SK-N-SH treated with all-trans-retinoic acid at 6 μM for 48 hours (cell line): ENCODE measurements around the gene KRTAP1-1.

Experiments used
- ATAC-seq: fragments of 200-7000 bp; cut with Tn5 transposase; 3 replicates; pipeline ENCODE4 v1.9.1; 2020; ENCODE audit warnings: mild to moderate bottlenecking, moderate library complexity
- ARNTL ChIP-seq: fragments of 450-650 bp; formaldehyde crosslinking; IDR thresholded peaks from 2 replicates; pipeline ENCODE4 v1.5.0; 2020; ENCODE audit warnings: low read depth, mild to moderate bottlenecking, moderate library complexity, borderline replicate concordance
- BACH2 ChIP-seq: fragments of 250-450 bp; sonication (Bioruptor Pico); IDR thresholded peaks from 2 replicates; pipeline ENCODE4 v1.9.0; 2021; ENCODE audit warnings: mild to moderate bottlenecking, borderline replicate concordance
- CSDC2 ChIP-seq: fragments of 250-450 bp; sonication (Bioruptor Pico); IDR thresholded peaks from 2 replicates; pipeline ENCODE4 v1.5.0; 2020; ENCODE audit warnings: mild to moderate bottlenecking, moderate library complexity
- ESRRG ChIP-seq: fragments of 250-450 bp; sonication (Bioruptor Pico); IDR thresholded peaks from 2 replicates; pipeline ENCODE4 v1.6.1; 2021; ENCODE audit warnings: mild to moderate bottlenecking
- GLIS3 ChIP-seq: fragments of 250-450 bp; sonication (Bioruptor Pico); IDR thresholded peaks from 2 replicates; pipeline ENCODE4 v1.5.0; 2020; ENCODE audit warnings: mild to moderate bottlenecking, moderate library complexity
- ISL1 ChIP-seq: fragments of 250-450 bp; sonication (Bioruptor Pico); IDR thresholded peaks from 2 replicates; pipeline ENCODE4 v2.1.2; 2022; ENCODE audit warnings: mild to moderate bottlenecking, moderate library complexity
- OSR1 ChIP-seq: fragments of 250-450 bp; sonication (Bioruptor Pico); IDR thresholded peaks from 2 replicates; pipeline ENCODE4 v1.8.0; 2022; ENCODE audit warnings: moderate library complexity, mild to moderate bottlenecking, inconsistent platforms
- PPARA ChIP-seq: fragments of 250-450 bp; sonication (Bioruptor Pico); IDR thresholded peaks from 2 replicates; pipeline ENCODE4 v1.5.0; 2020; ENCODE audit warnings: mild to moderate bottlenecking, borderline replicate concordance
- RARB ChIP-seq: fragments of 250-450 bp; sonication (Bioruptor Pico); IDR thresholded peaks from 2 replicates; pipeline ENCODE4 v1.8.0; 2021; ENCODE audit warnings: mild to moderate bottlenecking, moderate library complexity
- SNAI2 ChIP-seq: fragments of 250-450 bp; sonication (Bioruptor Pico); IDR thresholded peaks from 2 replicates; pipeline ENCODE4 v1.5.0; 2020; ENCODE audit warnings: mild to moderate bottlenecking, moderate library complexity
- TCF4 ChIP-seq: fragments of 250-450 bp; sonication (Bioruptor Pico); IDR thresholded peaks from 2 replicates; pipeline ENCODE4 v1.8.0; 2021; ENCODE audit warnings: mild to moderate bottlenecking, moderate library complexity, borderline replicate concordance
- TOX ChIP-seq: fragments of 250-450 bp; sonication (Bioruptor Pico); IDR thresholded peaks from 2 replicates; pipeline ENCODE4 v1.8.0; 2021; ENCODE audit warnings: mild to moderate bottlenecking, moderate library complexity, borderline replicate concordance
- ZC3H10 ChIP-seq: fragments of 250-450 bp; sonication (Bioruptor Pico); IDR thresholded peaks from 2 replicates; pipeline ENCODE4 v1.5.1; 2021; ENCODE audit warnings: mild to moderate bottlenecking, moderate library complexity
- ZFP3 ChIP-seq: fragments of 250-450 bp; sonication (Bioruptor Pico); IDR thresholded peaks from 2 replicates; pipeline ENCODE4 v1.5.0; 2020; ENCODE audit warnings: mild to moderate bottlenecking, moderate library complexity
- ZFP30 ChIP-seq: fragments of 450-650 bp; formaldehyde crosslinking; IDR thresholded peaks from 2 replicates; pipeline ENCODE4 v1.5.0; 2022; ENCODE audit warnings: mild to moderate bottlenecking, moderate library complexity
- ZNF565 ChIP-seq: fragments of 450-650 bp; formaldehyde crosslinking; conservative IDR thresholded peaks from 2 replicates; pipeline ENCODE4 v1.5.0; 2020; ENCODE audit warnings: low read depth, mild to moderate bottlenecking, moderate library complexity
- ZNF70 ChIP-seq: fragments of 450-650 bp; formaldehyde crosslinking; IDR thresholded peaks from 2 replicates; pipeline ENCODE4 v1.5.0; 2020; ENCODE audit warnings: mild to moderate bottlenecking, moderate library complexity
- ZNF8 ChIP-seq: fragments of 450-650 bp; formaldehyde crosslinking; IDR thresholded peaks from 2 replicates; pipeline ENCODE4 v1.5.0; 2020; ENCODE audit warnings: mild to moderate bottlenecking, moderate library complexity
- TF ChIP-seq, protein P1 (sequence below): fragments of 250-450 bp; sonication (Bioruptor Pico); IDR thresholded peaks from 2 replicates; pipeline ENCODE4 v1.8.0; 2020; ENCODE audit warnings: mild to moderate bottlenecking, moderate library complexity, borderline replicate concordance
- TF ChIP-seq, protein P2 (sequence below): fragments of 250-450 bp; sonication (Bioruptor Pico); IDR thresholded peaks from 2 replicates; pipeline ENCODE4 v1.5.1; 2021; ENCODE audit warnings: mild to moderate bottlenecking, moderate library complexity
- TF ChIP-seq, protein P3 (sequence below): fragments of 250-450 bp; sonication (Bioruptor Pico); IDR thresholded peaks from 2 replicates; pipeline ENCODE4 v1.5.1; 2020; ENCODE audit warnings: low read depth, mild to moderate bottlenecking, moderate library complexity
- TF ChIP-seq, protein P4 (sequence below): fragments of 250-450 bp; sonication (Bioruptor Pico); IDR thresholded peaks from 2 replicates; pipeline ENCODE4 v1.8.0; 2021; ENCODE audit warnings: low read depth, mild to moderate bottlenecking, moderate library complexity, borderline replicate concordance
- TF ChIP-seq, protein P5 (sequence below): fragments of 250-450 bp; sonication (Bioruptor Pico); IDR thresholded peaks from 2 replicates; pipeline ENCODE4 v1.5.0; 2020; ENCODE audit warnings: mild to moderate bottlenecking, moderate library complexity

KRTAP1-1 gene

DNA sequence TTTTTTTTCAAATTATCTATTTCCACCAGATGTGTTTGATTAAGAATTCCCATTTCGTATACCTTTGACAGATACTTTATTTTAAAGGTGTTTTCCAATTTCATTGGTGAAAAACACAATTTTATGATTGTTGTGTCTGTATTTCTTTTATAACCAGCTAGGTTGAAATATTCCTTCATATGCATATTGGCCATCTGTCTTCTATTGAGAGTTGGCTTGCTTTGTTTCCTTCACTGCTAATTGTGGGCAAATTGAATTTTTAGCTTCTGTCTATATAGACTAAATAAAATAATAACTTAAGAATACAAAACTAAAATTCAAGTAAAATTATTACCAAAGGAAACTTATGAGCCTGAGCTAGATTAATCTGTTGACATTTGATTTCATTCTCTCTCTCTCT, 46.1 kb downstream of the KRTAP1-1 start:
- TF ChIP-seq ZFP3 (no peak), ESRRG (CRISPR knock-in tag) (no peak), ZC3H10 (no peak), ZFP30 (CRISPR knock-in tag) (no peak), PPARA (no peak), TCF4 (CRISPR knock-in tag) (no peak), TOX (CRISPR knock-in tag) (no peak), OSR1 (CRISPR knock-in tag) (no peak), RARB (CRISPR knock-in tag) (no peak), ISL1 (CRISPR knock-in tag) (no peak), GLIS3 (CRISPR knock-in tag) (no peak), SNAI2 (CRISPR knock-in tag) (no peak), ZNF70 (CRISPR knock-in tag) (no peak), ZNF8 (CRISPR knock-in tag) (no peak)
- TF ChIP-seq, protein P1, sequence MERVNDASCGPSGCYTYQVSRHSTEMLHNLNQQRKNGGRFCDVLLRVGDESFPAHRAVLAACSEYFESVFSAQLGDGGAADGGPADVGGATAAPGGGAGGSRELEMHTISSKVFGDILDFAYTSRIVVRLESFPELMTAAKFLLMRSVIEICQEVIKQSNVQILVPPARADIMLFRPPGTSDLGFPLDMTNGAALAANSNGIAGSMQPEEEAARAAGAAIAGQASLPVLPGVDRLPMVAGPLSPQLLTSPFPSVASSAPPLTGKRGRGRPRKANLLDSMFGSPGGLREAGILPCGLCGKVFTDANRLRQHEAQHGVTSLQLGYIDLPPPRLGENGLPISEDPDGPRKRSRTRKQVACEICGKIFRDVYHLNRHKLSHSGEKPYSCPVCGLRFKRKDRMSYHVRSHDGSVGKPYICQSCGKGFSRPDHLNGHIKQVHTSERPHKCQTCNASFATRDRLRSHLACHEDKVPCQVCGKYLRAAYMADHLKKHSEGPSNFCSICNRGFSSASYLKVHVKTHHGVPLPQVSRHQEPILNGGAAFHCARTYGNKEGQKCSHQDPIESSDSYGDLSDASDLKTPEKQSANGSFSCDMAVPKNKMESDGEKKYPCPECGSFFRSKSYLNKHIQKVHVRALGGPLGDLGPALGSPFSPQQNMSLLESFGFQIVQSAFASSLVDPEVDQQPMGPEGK (CRISPR knock-in tag) = no peak
- TF ChIP-seq, protein P2, sequence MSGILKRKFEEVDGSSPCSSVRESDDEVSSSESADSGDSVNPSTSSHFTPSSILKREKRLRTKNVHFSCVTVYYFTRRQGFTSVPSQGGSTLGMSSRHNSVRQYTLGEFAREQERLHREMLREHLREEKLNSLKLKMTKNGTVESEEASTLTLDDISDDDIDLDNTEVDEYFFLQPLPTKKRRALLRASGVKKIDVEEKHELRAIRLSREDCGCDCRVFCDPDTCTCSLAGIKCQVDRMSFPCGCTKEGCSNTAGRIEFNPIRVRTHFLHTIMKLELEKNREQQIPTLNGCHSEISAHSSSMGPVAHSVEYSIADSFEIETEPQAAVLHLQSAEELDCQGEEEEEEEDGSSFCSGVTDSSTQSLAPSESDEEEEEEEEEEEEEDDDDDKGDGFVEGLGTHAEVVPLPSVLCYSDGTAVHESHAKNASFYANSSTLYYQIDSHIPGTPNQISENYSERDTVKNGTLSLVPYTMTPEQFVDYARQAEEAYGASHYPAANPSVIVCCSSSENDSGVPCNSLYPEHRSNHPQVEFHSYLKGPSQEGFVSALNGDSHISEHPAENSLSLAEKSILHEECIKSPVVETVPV (CRISPR knock-in tag) = no peak
- TF ChIP-seq, protein P3, sequence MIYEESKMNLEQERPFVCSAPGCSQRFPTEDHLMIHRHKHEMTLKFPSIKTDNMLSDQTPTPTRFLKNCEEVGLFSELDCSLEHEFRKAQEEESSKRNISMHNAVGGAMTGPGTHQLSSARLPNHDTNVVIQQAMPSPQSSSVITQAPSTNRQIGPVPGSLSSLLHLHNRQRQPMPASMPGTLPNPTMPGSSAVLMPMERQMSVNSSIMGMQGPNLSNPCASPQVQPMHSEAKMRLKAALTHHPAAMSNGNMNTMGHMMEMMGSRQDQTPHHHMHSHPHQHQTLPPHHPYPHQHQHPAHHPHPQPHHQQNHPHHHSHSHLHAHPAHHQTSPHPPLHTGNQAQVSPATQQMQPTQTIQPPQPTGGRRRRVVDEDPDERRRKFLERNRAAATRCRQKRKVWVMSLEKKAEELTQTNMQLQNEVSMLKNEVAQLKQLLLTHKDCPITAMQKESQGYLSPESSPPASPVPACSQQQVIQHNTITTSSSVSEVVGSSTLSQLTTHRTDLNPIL (CRISPR knock-in tag) = no peak
- TF ChIP-seq, all 23 proteins: peak for 0
- ATAC-seq = no peak

DNA sequence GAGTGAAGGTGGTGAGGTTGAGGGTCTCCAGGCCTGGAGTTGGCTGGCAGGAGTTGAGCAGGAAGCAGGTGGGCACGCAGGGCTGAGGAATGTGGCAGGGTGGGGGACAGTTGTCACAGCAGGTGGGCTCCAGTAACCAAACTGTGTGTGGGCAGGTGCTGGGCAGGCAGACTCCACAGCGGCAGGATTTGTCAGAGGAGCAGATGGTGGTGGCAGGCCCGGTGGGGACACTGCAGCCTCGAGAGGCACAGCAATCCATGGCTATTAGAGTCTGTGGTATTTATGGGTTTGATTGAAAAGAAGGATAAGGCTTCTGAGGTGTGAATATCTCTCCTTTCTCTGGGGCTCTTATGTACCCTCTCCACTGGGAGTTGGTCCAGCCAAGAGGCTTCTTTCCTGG, 47.4 kb downstream of the KRTAP1-1 start, which contains the start of gene KRTAP3-3:
KRTAP3-3 (minus strand) TSS at position 326 of the 400 bp plus-strand sequence; CDS start at position 259, 67 bp downstream.
- no peak for TF ChIP-seq ZC3H10
- TF ChIP-seq ZNF70 (CRISPR knock-in tag) = no peak
- no peak for TF ChIP-seq SNAI2 (CRISPR knock-in tag)
- TF ChIP-seq, protein P3 (CRISPR knock-in tag) = no peak
- no peak for TF ChIP-seq GLIS3 (CRISPR knock-in tag)
- no peak for TF ChIP-seq ARNTL
- TF ChIP-seq ZFP3 = no peak
- TF ChIP-seq, protein P1 (CRISPR knock-in tag) = no peak
- no peak for TF ChIP-seq ZNF8 (CRISPR knock-in tag)
- TF ChIP-seq, protein P4, sequence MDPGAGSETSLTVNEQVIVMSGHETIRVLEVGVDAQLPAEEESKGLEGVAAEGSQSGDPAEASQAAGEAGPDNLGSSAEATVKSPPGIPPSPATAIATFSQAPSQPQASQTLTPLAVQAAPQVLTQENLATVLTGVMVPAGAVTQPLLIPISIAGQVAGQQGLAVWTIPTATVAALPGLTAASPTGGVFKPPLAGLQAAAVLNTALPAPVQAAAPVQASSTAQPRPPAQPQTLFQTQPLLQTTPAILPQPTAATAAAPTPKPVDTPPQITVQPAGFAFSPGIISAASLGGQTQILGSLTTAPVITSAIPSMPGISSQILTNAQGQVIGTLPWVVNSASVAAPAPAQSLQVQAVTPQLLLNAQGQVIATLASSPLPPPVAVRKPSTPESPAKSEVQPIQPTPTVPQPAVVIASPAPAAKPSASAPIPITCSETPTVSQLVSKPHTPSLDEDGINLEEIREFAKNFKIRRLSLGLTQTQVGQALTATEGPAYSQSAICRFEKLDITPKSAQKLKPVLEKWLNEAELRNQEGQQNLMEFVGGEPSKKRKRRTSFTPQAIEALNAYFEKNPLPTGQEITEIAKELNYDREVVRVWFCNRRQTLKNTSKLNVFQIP (CRISPR knock-in tag) = no peak
- TF ChIP-seq TOX (CRISPR knock-in tag) = no peak
- no peak for ATAC-seq

DNA sequence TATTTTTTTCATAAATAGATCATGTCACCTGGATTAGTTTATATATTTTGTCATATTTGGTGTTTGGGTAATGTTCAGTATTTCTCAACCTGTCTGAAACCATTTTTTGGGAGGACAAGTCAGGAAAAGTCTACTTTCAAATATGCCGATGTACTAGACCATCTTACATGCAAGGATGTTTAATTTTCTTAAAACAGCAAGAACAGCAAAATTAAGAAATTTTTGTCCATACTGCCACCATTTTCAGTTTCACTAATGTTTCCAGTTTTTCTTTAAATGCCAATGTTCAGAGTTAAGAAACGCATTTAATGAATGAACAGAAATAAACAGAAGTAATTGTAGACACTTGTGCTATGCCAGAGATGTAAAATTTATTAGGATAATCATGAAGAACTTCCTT, 48.2 kb downstream of the KRTAP1-1 start:
- ATAC-seq = no peak
- TF ChIP-seq ZNF8 (CRISPR knock-in tag) (no peak), BACH2 (no peak), ZNF70 (CRISPR knock-in tag) (no peak), TCF4 (CRISPR knock-in tag) (no peak), CSDC2 (CRISPR knock-in tag) (no peak), ARNTL (no peak), ZNF565 (CRISPR knock-in tag) (no peak)
- TF ChIP-seq, protein P5, sequence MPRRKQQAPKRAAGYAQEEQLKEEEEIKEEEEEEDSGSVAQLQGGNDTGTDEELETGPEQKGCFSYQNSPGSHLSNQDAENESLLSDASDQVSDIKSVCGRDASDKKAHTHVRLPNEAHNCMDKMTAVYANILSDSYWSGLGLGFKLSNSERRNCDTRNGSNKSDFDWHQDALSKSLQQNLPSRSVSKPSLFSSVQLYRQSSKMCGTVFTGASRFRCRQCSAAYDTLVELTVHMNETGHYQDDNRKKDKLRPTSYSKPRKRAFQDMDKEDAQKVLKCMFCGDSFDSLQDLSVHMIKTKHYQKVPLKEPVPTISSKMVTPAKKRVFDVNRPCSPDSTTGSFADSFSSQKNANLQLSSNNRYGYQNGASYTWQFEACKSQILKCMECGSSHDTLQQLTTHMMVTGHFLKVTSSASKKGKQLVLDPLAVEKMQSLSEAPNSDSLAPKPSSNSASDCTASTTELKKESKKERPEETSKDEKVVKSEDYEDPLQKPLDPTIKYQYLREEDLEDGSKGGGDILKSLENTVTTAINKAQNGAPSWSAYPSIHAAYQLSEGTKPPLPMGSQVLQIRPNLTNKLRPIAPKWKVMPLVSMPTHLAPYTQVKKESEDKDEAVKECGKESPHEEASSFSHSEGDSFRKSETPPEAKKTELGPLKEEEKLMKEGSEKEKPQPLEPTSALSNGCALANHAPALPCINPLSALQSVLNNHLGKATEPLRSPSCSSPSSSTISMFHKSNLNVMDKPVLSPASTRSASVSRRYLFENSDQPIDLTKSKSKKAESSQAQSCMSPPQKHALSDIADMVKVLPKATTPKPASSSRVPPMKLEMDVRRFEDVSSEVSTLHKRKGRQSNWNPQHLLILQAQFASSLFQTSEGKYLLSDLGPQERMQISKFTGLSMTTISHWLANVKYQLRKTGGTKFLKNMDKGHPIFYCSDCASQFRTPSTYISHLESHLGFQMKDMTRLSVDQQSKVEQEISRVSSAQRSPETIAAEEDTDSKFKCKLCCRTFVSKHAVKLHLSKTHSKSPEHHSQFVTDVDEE (CRISPR knock-in tag) = no peak
- TF ChIP-seq, protein P3 (CRISPR knock-in tag) = no peak
